Thyroid gland (tissue), 4 donors: Measurements from ENCODE around the gene SLC8A1.

Experiments used
- CTCF ChIP-seq, 6 experiments: fragments of 200-600 bp in 3 of 6; fragments of 450-650 bp in 3 of 6; sonication (generic) in 3 of 6; IDR thresholded peaks; one replicate each; pipeline ENCODE4 v1.5.1; 2016 to 2019; ENCODE audit warnings: antibody characterized with exemption in 6 of 6, mild to moderate bottlenecking in 2 of 6, inconsistent platforms in 1 of 6, moderate library complexity in 1 of 6
- POLR2A ChIP-seq, 2 donors: fragments of 450-650 bp; IDR thresholded peaks; one replicate each; pipeline ENCODE4 v1.6.1; 2017; ENCODE audit warnings: antibody characterized with exemption in 2 of 2, mild to moderate bottlenecking in 2 of 2, moderate library complexity in 1 of 2

- TF ChIP-seq POLR2A (IDR thresholded peaks at IDR 0.05), result no peak
- peak in 5 of 6 experiments; percentile 12 to 51 (median 38) for TF ChIP-seq CTCF (IDR thresholded peaks at IDR 0.05)
Observed at GRCh38 chr2:40213071-40213470, 238.8 kb downstream of the SLC8A1 start.
